Posterior cingulate gyrus (tissue), 11 donors: ENCODE measurements around the gene ARMH2.

Experiments
- DNase-seq, 10 donors: peaks; one replicate each; pipeline versions ENCODE4 v3.0.0 to v3.0.0-alpha.2; 2020 to 2021; ENCODE audit warnings: mixed read lengths in 3 of 10
- intact Hi-C: fragments of 100-400 bp; cut with DNase I; formaldehyde crosslinking; loops from one replicate; pipeline ENCODE4 v1.15.1; 2023

ARMH2 gene

DNA sequence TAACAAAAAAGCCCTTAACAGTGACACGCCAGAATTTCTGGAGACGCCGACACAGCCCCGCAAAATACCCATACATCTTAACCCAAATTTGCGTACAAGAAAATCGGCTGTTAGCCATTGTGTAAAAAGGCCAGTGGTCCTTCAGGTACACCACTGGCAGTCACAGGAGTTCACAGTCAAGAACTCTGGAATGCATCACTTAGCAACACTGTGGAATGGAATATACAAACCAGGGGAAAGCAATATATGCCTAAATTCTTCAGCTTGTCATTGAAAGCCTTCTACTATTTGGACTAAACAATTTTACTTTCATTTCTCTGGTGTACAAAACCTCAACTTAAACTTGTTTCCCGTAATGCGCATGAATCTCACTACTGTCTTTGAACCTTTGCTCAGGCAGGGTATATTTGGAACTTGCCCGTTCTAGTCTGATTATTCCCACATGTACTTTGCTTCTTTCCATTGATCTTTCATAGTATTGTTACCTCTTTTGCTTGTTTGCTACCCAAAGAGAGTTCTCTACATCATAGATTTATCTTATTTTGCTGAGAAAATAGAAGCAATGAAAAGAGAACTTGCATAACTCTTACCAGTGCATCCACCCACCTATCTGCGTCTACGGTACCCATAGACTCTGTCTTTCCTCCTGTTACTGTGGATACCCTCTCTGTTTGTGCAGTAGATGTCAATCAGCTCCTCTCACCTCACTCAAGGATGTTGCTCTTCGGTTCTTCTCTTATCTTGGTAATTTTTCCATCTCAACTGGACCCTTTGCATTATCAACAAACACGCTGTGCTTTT is at the start of gene ARMH2:
Gene ARMH2 (minus strand): TSS at position 178 of the 801 bp plus-strand sequence. CDS start 60 bp downstream, at position 118.
- DNase-seq, result no peak
- intact Hi-C loops, result no loop called here

DNA sequence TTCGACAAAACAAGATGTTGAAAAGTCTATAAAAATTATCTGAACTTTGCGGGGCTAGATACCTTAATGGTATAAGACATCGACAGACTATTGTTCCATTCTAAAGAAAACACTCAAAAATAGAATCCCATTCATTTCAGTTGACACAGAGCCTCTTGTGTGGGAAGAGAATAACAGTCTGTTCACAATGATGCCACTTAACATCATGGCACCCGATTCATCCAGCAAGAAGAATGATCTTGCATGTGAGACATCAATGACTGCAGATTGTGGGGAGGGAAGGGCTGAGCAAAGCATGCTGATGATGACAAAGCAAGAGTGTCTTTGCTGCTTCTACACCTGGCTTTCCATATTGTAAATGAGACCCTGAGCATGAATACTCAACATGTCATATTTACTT is 49.7 kb upstream of the ARMH2 start:
- intact Hi-C loops, result no loop called here
- DNase-seq, result no peak

DNA sequence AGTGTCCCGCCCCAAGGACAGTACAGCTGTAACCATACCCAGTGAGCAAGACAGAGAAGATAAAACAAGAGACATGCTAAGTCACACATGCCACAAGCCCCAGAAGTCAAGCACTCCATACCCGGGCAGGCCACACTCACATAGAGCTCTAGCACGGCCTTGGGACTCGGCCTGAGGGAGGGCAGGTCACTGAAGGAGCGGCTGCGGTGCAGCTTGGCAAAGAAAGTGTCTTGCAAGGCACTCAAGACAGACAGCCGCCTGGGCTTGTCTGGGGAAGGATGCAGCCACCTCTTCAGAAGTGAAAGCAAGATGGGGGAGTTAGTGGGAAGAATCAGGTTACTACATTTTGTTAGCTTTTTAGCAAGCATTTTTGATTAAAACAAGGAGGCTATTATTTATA is 48.7 kb upstream of the ARMH2 start:
- peak in 1 of 10 donors; percentile 74 for DNase-seq
- intact Hi-C loops, result no loop called here

DNA sequence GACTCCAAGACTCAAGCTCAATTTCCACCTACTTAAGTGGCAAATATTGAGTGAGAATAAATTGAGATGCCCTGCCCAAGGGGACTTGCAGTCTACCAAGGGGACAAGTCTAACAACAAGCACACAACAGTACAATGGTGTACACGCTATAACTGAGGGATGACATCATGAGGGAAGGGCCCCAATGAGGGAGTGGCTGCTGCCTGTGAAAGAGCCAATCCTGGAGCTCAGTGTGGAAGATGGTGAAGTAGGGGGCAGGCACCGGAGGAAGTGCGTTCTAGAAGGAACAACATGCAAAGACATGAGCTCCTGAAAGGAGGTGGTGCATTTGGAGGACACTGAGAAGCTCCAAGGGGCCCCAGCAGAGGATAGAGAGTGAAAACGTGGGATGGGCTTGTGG is 46.9 kb upstream of the ARMH2 start:
- intact Hi-C loops, result no loop called here
- DNase-seq, result no peak

DNA sequence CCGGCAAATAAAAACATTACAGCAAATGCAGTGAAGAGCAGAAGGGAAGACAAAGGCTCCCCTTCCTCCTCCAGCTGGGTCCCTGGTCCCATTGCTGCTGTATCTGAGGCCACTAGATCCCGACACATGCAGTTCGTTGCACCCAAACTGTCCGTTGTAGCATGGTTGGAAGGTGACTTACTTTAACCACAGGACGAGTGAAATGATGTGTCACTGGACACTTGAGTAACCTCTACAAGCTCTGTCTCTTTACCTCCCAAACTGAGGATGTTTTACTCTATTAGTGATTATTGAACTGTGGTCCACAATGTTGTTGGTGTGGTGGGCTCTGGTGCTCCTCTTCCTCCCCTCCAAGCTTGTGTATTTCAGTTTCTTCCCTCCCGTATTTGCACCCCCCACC is 46.2 kb upstream of the ARMH2 start:
- DNase-seq, result no peak
- intact Hi-C loops, result no loop called here

DNA sequence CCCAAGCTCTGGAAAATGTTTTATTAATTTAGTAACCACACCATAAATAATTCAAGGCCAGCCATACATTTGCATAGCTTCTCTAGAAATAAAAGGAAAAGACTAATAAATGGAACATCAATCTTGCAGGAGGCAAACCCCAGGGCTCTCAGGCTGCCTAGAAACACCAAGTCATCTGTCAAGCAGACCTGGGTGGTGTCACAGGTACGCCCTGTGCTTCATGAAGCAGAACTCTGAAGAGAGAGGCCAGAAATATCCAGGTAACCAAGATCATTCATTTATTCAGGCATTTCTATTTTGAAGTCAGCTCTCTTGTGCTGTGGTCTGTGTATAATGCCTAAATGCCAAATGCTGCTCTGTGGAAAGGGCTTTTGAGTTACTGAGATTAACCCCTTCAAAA is 45.3 kb upstream of the ARMH2 start:
- intact Hi-C loops, result no loop called here
- DNase-seq, result no peak

DNA sequence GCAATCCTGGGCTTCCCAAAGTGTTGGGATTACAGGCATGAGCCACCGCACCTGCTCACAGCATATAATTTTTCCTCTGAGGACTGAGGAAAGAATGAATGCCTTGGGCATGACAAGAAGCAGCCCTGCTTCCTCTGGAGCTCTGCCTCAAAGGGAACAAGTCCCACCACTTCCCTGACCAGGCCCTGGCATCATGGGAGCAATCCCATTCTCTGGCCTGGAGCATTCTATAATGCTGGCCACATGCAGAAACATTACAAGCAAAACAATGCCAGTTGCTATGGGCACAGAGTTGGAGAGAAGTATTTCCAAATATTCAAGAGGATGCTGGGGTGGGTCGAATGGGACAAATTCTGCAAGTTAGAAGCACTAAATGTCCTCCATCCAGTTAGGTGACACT is 41.5 kb upstream of the ARMH2 start:
- intact Hi-C loops, result no loop called here
- peak in 1 of 10 donors; percentile 60 for DNase-seq

DNA sequence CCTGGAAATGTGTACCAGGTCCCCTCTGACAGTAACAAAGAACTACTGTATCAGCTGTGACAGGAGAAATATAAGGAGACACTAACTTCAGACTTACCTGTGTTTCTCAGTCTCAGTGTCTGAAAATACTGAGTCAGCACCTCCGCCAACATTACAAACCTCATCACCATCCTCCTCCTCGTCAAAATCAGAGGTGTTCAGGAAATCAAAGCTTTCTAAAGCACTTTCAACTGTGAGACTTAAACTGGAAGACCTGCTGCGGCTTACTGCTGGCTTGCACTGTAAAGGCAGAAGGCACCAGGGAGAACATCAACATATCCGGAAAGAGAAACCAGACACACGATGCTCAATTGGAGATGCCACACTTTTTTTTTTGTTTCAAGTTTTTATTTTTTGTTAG is 40.3 kb upstream of the ARMH2 start:
- no peak for DNase-seq
- intact Hi-C loops, result no loop called here

DNA sequence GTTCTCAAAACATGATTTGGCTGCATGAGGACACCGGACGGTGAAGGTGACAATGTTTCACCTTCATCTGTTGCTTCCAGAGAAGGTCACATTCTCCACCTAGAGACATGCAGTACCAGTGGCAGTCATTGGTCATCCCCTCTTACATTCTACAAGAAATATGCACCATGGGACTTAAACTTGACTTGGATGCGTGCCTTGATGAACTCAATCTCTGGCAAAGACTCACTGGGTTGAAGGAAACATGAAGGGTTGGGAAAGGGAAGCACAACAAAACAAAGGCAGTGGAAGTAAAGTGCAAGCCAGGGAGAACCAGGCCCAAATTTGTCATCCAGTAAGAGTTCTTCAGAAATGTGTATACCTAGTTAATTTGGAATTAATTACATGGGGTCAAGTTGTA is 39.4 kb upstream of the ARMH2 start:
- intact Hi-C loops, result no loop called here
- no peak for DNase-seq

DNA sequence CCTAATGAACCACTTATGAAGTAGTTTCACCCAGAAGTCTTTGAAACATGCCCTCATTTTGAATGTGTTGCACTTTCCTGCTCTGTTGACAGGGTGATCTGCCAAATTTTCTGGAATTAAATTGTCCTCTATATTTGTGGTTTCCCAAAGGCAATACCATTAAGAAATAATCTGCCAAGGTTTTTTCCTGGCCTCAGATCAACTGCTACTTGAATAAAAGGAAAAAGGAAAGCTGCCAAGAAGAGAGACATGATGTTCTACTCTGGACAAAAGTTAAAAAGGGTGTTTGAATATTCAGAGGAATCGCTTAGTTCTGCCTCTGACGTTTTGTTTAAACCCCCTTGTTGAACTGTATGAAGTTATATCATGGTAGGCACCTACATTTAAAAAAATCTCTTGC is 37.4 kb upstream of the ARMH2 start:
- DNase-seq, result no peak

DNA sequence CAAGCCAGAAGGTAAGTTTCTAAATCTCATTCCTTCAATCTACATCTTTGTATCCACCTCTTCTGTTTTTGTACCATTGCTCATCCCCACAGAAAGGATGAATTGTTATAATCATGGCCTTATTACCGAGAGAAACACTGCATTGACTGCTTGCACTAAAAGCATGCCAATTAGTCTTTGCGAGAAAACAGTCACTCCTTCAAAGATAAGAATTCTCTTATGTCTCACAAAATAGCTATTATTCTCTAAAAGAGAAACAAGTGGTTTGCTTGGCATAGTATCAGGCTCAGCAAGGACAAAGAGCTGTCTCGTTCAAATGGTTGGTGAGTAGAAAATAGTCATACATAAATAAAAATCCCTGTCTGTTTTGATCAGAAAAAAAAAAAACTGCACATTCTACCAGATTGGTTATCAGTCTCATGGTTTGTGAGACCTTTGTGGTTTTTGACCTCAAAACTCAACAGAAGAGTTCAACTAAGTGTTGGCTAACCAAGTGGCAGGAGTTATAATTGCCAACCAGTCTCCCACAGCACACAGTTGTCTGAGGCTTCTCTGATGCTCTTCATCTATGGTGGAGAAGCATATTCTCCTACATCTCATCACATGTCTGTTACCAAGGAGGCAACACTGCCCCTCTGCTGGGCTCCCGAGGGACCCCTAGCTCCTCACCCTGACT is 35.1 kb upstream of the ARMH2 start:
- DNase-seq, result peak in 1 of 10 donors; percentile 36
- intact Hi-C loops, result no loop called here

More for the DNA sequence above, 37.4 kb upstream of the ARMH2 start:
- intact Hi-C loops, result no loop called here

DNA sequence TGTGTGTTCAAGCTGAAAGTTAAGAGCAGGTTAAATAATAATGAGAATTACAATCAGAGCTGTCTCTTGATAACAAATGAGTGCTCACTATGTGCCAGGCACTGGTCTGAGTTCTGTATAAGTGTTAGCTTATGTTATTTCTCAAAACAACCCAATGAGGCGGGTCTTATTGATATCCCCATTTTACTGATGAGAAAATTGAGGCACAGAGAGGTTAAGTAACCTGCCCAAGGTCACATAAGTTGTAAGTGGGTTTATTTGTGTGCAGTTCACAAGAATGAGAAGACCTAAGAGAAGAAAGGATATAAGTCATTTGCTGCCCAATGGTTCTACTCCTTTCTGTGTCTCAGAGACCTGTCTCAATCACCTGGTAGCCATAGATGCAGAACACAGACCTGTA is 34.1 kb upstream of the ARMH2 start:
- intact Hi-C loops, result no loop called here
- DNase-seq, result no peak

DNA sequence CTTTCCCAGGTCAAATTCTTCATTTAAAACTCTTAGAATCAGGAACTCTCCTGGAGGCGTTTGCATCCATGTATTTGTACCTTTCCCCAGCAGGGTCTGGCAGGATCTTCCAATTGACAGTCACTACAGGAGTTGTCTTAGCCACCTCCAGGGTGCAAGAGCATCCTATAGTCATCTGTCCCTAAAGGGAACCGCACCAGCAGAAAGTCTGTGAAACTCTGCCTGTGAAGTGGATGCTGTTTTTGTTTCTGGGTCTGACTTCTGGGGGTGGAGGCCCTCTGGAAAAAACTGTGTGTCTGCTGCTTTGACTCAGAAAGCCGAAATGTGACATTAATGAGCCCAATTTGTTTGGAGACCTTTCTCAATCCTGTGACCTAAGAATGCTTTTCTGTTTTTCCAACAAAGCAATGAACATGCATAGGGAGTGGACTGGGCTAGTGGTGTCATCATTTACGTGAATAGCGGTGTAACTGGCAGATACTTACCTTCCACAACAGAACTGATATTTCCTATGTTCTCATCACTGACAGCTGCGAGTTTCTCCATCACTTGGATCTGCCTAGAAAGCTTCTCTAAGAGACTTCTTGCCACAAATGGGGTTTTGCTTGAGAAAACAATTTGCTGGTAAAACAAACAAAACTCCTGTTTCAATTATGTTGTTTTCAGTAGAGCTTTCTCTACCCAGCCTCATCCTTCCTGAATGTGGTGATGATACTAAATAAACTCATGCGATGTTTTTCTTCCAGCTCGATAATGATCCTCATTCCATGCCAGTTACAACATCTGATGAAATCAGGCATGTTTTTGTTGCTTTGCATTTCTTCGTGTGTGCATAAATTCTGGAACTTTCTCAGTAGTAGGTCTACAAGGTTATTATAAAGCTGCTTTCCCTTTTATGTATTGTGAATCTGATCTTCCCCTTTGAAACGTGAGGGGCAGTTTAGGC is 33.3 kb upstream of the ARMH2 start:
- intact Hi-C loops, result no loop called here
- no peak for DNase-seq

DNA sequence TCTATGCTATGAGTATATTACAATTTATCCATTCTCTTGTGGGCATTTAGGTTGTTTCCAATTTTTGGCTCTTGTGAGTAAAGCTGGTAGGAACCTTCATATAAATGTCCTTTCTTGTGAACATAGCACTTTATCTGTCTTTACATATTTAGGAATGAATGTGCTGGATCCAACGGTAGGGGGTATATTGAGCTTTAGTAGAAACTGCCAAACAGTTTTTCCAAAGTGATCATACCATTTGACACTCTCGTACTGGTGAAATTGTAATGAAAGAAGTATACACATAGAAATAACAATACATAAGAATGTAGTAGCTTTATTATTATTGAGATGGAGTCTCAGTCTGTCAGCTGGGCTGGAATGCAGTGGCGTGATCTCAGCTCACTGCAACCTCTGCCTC is 30.9 kb upstream of the ARMH2 start:
- intact Hi-C loops, result no loop called here
- no peak for DNase-seq

DNA sequence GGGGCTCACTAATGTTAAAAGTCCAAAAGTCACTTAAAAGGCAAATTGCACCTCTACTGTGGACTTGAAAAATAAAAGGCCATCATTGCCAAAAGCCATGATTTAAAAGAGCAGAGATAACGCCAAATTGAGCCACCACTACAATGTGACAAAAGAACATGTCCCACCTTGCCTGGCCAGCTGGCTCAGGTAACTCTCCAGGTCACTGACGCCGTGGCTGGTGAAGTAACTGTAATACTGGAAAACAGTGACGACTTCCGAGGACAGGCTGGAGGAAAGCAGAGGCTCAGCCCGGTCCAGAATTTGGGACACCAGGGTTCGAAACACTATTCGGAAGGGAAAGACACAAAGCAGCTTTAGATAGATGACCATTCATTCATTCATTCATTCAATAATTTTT is 29.3 kb upstream of the ARMH2 start:
- intact Hi-C loops, result no loop called here
- no peak for DNase-seq

DNA sequence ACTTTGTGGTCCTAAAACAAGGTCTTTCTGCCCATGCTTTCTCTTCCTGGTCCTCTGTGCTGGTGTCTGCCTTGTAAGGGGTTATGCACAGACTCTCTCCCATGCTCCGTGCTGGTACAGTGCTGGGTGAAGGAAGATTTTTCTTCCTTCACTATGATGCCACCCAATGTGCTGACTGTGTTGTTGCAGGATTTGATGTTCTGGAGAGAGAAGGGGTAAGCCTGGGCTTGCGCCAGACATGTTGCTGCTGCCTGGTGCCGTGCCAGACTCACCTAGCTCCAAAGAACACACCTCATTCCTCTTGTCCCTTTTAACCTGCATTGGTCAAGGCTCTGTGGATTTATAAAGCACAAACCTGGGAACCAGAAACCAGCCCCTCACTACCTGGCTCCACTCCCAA is 28.4 kb upstream of the ARMH2 start:
- intact Hi-C loops, result no loop called here
- DNase-seq, result no peak

DNA sequence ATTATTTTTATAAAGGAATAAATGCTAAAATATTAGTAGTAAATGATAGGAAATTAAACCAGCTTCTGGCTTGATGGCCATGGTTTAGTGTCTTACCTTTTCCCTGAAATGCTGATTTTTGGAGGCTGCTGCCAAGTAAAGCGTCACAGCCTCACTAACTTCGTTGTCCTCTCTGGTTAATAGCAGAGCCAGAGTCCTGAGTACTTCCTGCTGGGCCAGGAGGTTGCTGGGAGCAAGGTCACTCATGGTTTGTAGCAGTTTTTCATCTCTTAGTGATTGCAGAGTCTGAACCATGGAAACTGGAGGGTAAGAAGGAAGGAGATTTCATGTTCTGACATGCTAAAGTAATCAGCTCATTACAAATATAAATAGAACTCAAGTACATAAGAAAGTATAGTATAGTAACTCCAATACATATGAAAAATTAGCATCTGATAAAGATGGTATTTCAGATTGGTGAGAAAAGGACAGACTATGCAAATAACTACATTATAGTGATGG is 26.5 kb upstream of the ARMH2 start:
- no peak for DNase-seq
- intact Hi-C loops, result no loop called here

DNA sequence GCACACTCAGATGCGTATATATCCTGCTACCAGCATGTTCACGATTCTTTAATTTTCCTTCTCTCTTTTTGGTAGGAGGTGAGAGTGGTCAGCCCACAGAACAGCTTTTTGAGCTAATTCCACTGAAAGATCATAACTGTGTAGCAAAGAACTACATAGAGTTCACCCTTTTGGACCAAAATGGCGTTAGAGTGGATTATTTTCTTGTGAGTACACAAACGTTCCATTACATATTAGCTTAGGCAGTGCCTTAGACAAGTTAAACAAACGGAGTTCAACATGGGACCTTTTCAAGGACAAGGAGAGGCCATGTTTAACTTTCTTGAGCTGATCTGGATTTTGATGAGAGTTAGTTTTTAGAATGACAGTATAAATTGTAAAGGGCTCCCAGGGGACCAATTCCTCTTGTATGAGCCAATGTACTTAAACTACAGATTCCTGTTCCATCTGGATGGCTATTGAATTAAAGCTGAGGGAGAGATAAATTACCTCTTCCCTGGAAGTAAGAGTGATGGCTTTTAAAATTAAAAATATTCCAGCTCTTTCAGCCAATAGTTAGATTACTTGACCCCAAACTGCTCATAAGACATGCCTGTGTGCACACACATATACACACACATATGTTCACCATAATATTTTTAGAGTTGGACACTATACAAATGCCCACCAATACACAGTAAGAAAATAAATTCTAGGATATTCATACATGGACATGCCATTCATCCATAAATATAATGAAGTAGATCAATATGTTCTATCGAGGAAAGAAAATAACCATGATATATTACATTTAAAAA is 25.6 kb upstream of the ARMH2 start:
- DNase-seq, result no peak
- intact Hi-C loops, result no loop called here

DNA sequence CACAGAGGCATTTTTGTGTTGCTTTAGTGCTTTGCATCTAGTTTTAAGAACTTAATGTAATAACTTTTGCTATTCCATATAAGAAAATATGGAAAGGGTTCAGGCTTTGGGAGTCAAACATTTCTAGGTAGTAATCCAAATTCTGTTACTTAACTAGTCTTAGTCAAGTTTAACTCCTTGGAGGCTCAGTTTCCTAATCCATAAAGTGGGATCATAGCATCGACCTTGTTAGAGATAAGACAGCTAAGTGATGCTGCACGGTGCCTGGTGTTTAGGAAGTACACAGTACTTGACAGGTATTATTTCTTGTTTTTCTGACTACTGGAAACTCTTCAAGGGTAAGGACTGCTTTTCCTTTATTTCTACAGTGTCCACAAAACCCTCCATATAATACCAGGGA is 24.5 kb upstream of the ARMH2 start:
- intact Hi-C loops, result no loop called here
- DNase-seq, result no peak

DNA sequence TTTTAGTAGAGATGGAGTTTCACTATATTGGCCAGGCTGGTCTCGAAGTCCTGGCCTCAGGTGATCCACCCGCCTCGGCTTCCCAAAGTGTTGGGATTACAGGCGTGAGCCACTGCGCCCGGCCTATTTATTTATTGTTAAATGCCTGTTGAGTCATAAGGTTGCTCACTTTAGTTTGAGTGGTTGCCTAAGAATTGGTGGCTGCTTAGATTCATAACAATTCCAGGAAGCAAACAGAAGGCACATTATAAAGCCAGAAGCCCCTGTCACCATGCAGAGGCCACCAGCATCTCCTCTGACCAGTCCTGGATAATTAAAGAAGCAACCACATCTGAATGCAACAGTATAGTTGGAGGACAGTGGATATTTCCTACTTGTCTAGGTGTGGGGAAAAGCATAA is 24.0 kb upstream of the ARMH2 start:
- intact Hi-C loops, result no loop called here
- no peak for DNase-seq
